GM18873 (cell line): ENCODE data around the gene HEATR3.
A peak's percentile ranks its signal among the peaks of the same experiment; 100 is the strongest.
"Not testable (repeated sequence)": the region's sequence is repeated elsewhere in the genome, so short reads cannot be mapped to it uniquely, and the experiment has no call there.

Source experiments
- ATAC-seq: cut with Tn5 transposase; IDR thresholded peaks from one replicate; pipeline ENCODE4 v1.9.1; 2021; ENCODE audit warnings: mild to moderate bottlenecking, moderate library complexity, moderate number of reproducible peaks; ENCODE audit not compliant: unreplicated experiment, low FRiP score

Gene HEATR3

GRCh38 chr16:50096791-50097190, 31.0 kb downstream of the HEATR3 start:
- ATAC-seq, result no peak

DNA sequence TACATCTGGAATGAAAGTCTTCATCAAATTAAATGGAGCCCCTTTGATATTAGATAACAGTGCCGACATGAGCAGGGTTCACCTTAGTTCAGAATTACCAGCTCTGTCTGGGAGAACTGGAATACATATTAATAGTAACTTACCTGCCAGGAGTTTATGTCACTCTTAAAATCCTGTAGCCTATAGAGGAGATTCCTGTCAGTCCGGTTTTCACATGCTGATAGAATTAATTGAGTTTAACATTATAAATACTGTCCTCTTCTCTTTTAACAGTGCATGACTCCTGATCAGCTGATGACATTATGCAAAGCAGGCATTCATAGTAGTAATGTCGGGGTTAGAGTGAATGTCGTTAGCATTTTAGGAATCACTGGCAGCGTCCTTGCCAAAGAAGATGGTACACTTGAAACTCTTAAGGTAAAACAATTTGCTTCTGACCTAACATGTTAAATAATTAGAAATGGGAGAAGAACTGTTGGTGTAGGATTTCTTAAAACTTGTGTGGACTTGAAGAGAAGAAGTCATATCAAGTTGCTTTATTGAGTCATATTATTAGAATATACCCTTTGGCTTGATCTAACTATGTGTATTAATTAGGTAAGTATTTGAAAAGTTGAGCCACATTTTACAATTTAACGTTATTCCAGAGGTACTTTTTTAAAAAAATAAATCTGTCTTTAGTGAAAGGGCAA, 34.3 kb downstream of the HEATR3 start:
- no peak for ATAC-seq

DNA sequence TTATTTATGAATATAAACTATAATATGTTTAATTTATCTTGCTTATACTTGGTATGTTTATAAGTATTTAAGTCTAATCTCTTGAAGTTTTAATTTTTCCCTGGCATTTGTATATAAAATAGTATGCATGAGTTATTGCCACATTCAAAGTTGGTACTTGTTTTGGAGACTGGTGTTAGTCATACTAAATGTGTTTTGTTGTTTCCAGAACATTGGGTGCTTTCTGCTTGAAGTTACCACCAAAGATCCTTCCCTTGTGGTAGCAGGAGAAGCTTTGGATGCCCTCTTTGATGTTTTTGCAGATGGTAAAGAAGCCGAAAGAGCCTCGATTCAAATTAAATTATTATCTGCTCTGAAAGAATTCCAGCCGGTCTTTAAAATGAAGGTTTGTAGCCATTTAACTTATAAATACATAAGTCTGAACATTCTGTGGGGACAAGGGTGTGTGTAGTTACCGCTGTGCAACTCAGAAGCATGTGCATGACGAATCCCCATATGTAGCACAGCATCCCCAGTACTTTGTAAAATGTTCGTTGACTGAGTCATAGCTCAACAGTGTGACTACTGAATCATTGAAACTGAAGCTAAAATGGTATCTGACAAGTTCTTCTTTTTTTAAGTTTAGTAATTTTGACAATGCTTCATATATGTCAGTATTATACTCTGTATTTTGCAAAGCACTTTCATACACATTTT, 36.4 kb downstream of the HEATR3 start:
- ATAC-seq, result peak; percentile 63

GRCh38 chr16:50103764-50104163, 38.0 kb downstream of the HEATR3 start:
- ATAC-seq, result no peak

DNA sequence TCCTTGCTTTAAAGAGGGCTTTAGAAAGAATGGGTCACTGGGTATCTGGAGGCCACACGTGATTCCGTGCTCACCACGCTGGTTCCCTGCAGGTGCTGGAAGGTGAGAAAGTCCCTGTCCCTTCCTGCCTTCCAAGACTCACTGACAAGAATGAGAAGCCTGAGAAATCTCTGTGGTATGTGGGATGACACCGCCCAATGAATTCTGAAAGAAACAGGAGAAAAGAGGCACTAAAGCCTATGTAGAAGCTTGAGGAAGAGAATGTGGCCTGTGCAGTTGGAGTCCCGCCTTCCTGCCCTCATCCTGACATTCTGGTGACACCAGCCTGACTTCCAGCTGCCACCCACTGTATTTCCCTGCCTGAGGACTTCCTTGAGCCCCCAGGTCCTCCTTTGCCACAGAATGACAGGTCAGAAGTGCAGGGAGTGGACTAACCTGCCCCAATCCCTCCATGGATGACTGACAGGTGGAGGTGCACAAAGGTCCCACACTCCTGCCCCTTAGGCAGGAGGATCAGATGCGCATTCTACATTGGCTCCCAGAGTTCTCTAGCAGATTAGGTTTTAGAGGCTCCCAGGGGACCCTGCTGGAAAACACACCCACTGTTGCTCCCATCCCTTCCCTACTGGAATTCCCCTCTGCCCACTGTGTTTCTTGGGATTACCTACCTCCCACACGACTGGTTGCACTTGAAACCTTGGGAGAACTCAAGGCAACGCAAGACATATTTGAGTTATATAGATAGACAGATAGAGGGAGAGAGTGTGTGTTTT, 48.8 kb downstream of the HEATR3 start:
- no peak for ATAC-seq

DNA sequence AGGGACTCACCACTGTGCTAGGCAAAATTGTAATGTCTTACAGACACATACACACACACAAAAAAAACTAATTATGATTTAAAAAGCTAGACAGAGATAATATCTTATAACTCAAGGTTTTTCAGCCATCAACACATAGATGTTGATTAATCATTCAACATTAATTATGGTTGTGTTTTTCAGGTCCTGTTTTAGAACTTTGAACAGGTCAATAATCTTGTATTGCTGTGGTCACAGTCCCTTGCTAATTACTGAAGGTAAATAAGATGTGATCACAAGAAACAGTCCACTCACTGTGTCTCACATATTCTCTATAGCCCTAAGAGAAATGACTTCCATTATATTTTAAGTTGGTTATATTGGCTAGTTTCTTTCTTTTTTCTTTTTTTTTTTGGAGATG, 54.9 kb downstream of the HEATR3 start:
- ATAC-seq, result no peak

DNA sequence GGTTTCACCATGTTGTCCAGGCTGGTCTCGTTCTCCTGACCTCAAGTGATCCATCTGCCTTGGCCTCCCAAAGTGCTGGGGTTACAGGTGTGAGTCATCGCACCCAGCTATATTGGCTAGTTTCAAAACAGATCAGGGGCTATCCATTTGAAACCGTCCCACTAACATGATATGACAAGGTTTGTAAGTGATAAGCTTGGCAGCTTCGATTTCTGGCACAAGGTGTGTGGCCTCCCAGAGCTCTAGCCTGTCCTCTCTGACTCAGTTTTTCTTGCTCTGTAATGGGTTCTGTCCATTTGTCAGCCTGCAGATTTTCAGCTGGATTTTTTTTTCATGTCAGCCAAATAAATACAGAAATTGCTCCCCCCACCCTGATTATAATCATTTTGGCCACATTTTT, 55.5 kb downstream of the HEATR3 start:
- ATAC-seq, result peak; percentile 51

DNA sequence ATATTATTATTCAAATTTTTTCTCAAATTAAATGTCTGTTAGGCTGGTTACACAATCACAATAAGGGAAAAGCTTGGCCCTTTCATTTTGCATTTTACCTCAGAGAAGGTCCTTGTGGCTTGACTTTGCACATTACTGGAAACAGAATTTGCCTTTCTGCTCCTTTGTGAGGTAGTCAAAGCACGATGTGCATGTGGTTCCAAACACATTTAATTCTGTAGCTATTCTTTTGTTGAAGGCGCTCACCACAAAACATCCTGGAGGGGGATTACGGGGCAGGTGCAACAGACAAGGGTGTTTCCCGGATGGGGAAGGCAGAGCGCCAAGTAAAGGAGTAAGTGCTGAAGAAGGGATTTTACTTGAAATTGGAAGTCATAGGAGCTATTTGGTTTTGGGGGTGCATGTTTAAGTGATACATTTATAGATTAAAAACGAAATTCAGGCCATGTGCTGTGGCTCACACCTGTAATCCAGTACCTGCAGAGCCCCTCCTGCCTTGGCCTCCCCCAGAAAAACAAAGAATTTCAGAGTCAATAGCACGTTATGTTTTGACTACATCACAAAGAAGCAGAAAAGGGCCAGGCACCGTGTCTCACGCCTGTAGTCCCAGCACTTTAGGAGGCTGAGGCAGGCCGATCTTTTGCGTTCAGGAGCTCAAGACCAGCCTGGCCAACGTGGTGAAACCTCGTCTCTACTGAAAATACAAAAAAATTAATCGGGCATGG, 56.1 kb downstream of the HEATR3 start:
- ATAC-seq, result peak; percentile 67

GRCh38 chr16:50123417-50123816, 57.6 kb downstream of the HEATR3 start:
- no peak for ATAC-seq

DNA sequence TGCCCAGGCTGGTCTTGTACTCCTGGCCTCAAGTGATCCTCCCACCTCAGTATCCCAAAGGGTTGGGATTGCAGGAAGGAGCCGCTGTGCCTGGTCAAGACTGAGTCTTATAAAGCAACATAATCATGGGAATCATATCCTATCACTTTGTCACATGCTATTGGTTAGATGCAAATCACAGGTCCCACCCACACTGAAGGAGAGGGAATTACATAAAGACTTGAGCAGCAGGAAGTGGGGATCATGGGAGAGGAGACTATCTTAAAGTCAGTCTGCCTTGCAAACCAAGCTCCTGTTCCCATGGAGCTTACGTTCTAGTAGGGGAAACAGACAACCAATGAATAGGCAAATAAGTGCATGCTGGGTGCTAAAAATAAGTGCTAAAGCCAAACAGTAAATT, 59.0 kb downstream of the HEATR3 start:
- no peak for ATAC-seq

DNA sequence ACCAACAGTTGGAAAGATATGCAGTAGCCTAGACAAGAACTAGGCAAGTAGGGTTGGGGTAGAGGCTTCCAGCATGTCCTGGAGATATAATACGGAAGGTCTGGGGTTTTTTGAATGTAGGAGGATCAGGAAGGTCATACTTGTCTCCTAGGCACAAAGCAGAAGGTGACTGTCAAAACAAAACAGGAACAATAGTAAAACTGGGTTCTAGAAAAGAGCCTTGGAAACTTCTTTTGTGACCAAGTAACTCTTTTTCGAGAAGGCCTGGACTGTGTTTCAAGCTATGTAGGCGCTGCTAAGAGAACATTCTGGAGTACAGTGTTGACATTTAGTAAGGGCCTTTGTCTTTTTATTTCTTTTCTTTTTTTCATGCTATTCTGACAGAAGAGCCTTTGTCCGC, 60.4 kb downstream of the HEATR3 start:
- ATAC-seq, result no peak

- ATAC-seq, result not testable (repeated sequence)
These were observed 66.8 kb downstream of the HEATR3 start for GRCh38 chr16:50132571-50132970.

DNA sequence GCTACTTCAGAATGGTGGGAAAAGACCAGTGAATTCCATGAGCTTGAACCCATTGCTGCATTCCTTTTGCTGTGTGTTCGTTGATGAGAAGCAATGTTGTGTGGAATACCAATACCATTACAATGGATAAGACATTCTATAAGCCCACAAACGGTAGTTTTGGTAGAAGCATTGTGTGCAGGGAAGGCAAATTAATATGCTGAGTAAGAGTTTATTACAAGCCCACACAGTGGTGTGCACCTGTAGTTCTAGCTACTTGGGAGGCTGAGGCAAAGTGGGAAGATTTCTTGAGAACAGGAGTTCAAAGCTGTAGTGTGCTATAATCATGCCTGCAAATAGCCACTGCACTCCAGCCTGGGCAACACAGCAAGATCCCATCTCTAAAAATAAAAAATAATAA, 67.4 kb downstream of the HEATR3 start:
- no peak for ATAC-seq

GRCh38 chr16:50136399-50136798, 70.6 kb downstream of the HEATR3 start:
- ATAC-seq, result no peak

GRCh38 chr16:50137268-50137667, 71.5 kb downstream of the HEATR3 start:
- ATAC-seq, result no peak

DNA sequence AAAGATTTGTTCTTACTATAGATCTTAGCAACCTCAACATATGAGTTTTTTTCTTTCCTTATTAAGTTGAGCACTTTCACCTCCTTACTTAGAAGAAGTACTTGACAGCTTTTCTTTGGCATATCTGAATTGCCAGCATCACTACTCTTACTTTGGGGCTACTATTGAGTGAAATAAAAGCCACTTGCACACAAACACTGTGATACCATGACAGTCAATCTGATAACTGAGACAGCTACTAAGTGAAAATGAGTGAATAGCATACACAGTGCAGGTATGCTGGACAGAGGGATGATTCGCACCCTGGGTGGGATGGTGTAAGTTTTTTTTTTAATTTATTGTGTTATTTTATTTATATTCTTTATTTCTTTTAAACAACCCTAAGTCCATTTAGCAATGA, 73.8 kb downstream of the HEATR3 start:
- ATAC-seq, result no peak

DNA sequence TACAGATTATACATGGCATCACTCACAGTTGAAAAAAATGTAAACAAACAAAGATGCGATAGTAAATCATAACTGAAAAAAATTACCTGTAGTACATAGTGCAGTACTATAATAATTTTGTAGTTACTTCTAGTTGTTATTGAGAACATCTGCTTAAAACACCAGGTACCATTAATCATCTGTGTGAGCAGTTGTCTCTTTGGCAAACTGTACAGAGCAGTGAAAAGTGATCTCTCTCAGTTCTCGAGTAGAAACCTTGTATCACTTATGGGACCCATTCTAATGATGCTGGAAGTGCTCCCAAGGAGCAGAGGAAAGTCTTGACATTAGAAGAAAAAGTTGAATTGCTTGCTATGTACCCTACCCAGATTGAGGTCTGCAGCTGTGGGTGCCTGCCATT, 78.4 kb downstream of the HEATR3 start:
- no peak for ATAC-seq

GRCh38 chr16:50146479-50147435, 81.0 kb downstream of the HEATR3 start:
- ATAC-seq, result no peak

DNA sequence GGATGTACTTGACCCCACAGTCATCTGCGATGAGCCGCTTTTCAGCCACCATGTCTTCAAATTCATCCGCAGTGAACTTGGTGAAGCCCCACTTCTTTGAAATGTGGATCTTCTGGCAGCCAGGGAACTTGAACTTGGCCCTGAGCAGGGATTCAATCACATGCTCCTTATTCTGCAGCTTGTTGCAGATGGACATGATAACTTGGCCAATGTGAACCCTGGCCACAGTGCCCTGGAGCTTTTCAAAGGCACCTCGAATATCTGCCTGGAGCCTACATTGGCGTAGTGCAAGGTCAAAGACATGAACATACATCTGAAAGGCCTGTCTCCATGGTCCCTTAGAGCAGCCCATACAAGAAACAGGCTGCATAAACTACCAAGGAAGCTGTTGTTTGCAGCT, 85.6 kb downstream of the HEATR3 start:
- ATAC-seq, result no peak

DNA sequence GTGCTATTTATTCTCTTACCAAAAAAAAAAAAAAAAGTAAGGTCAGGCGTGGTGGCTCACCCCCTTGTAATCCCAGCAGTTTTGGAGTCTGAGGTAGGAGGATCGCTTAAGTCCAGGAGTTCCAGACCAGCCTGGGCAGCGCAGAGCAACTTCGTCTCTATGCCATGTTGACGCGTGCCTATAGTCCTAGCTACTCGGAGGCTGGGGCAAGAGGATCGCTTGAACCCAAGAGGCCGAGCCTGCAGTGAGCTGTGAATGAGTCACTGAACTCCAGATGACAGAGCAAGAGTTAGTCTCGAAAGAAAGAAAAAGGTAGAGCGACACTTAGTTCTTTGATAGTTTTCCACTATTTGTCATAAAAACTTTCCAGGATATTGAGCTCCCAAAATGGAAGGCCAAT, 86.0 kb downstream of the HEATR3 start:
- ATAC-seq, result no peak
